HEK293 (cell line): ENCODE data around the gene CEACAM19.

Experiments
- CTCF ChIA-PET: fragments of 350-600 bp; formaldehyde crosslinking; extraction: SDS; loops from one replicate; lab custom pipeline; 2021; ENCODE audit warnings: antibody characterized with exemption; lab: Yijun Ruan, JAX
- POLR2A ChIA-PET: fragments of 300-600 bp; formaldehyde crosslinking; extraction: SDS; loops from one replicate; lab custom pipeline; 2020; ENCODE audit warnings: antibody characterized with exemption, inconsistent platforms; lab: Yijun Ruan, JAX
- H3K27ac ChIP-seq: fragments of 200-500 bp; sonication (Bioruptor generic); 2 replicates; pipeline ENCODE4 v1.5.1; 2014; ENCODE audit warnings: low read depth, low read length, control low read depth, inconsistent platforms; ENCODE audit errors: extremely low read depth
- H3K36me3 ChIP-seq, 2 experiments: fragments of 200-500 bp in 1 of 2; sonication (Bioruptor generic) in 1 of 2; 1 replicate in 1 of 2; 2 replicates in 1 of 2; pipeline ENCODE4 v1.5.1; 2014 to 2017; ENCODE audit warnings: inconsistent platforms in 2 of 2, low read length in 2 of 2; ENCODE audit not compliant: control insufficient read depth in 2 of 2, insufficient read depth in 1 of 2
- H3K4me1 ChIP-seq: fragments of 200-500 bp; sonication (Bioruptor generic); 2 replicates; pipeline ENCODE4 v1.5.1; 2014; ENCODE audit warnings: mild to moderate bottlenecking, low read length, inconsistent platforms; ENCODE audit not compliant: control insufficient read depth, insufficient read depth
- H3K4me3 ChIP-seq: 2 replicates; pipeline ENCODE4 v1.5.1; 2011; ENCODE audit warnings: low read depth, mild to moderate bottlenecking, control low read depth, low read length, moderate library complexity
- H3K9me3 ChIP-seq: fragments of 200-500 bp; sonication (Bioruptor generic); 2 replicates; pipeline ENCODE4 v1.5.1; 2014; ENCODE audit warnings: low read depth, low read length, inconsistent platforms; ENCODE audit not compliant: control insufficient read depth, insufficient read depth
- GLIS2 ChIP-seq: fragments of 450-650 bp; formaldehyde crosslinking; IDR thresholded peaks from 2 replicates; pipeline ENCODE4 v1.5.1; 2016; ENCODE audit warnings: missing biosample characterization, missing genetic modification characterization
- KLF7 ChIP-seq: fragments of 450-650 bp; formaldehyde crosslinking; IDR thresholded peaks from 2 replicates; pipeline ENCODE4 v1.5.1; 2016; ENCODE audit warnings: missing biosample characterization, missing genetic modification characterization, borderline replicate concordance
- SCRT2 ChIP-seq: fragments of 450-650 bp; formaldehyde crosslinking; IDR thresholded peaks from 2 replicates; pipeline ENCODE4 v1.5.1; 2016; ENCODE audit warnings: missing biosample characterization, missing genetic modification characterization
- SETDB1 ChIP-seq: IDR thresholded peaks from one replicate; pipeline ENCODE4 v1.6.1; 2017; ENCODE audit warnings: mild to moderate bottlenecking, low read length, moderate library complexity, mixed read lengths; ENCODE audit not compliant: insufficient read length
- ZBTB17 ChIP-seq: fragments of 450-650 bp; formaldehyde crosslinking; IDR thresholded peaks from 2 replicates; pipeline ENCODE4 v1.5.1; 2016; ENCODE audit warnings: missing biosample characterization, missing genetic modification characterization
- ZNF23 ChIP-seq: fragments of 450-650 bp; formaldehyde crosslinking; IDR thresholded peaks from 2 replicates; pipeline ENCODE4 v1.5.1; 2016; ENCODE audit warnings: missing biosample characterization, missing genetic modification characterization, borderline replicate concordance
- ZNF324 ChIP-seq: fragments of 450-650 bp; formaldehyde crosslinking; IDR thresholded peaks from 2 replicates; pipeline ENCODE4 v1.5.1; 2016; ENCODE audit warnings: missing biosample characterization, missing genetic modification characterization
- ZNF335 ChIP-seq: fragments of 450-650 bp; formaldehyde crosslinking; conservative IDR thresholded peaks from 2 replicates; pipeline ENCODE4 v1.5.1; 2016; ENCODE audit warnings: missing biosample characterization, missing genetic modification characterization
- ZNF366 ChIP-seq: fragments of 450-650 bp; formaldehyde crosslinking; conservative IDR thresholded peaks from 2 replicates; pipeline ENCODE4 v1.5.1; 2016; ENCODE audit warnings: missing biosample characterization, missing genetic modification characterization
- ZNF501 ChIP-seq: fragments of 450-650 bp; formaldehyde crosslinking; IDR thresholded peaks from 2 replicates; pipeline ENCODE4 v1.5.1; 2016; ENCODE audit warnings: missing biosample characterization, missing genetic modification characterization
- ZNF549 ChIP-seq: fragments of 450-650 bp; IDR thresholded peaks from 2 replicates; pipeline ENCODE4 v1.5.1; 2018; ENCODE audit warnings: missing biosample characterization, missing genetic modification characterization, mild to moderate bottlenecking, inconsistent platforms, moderate library complexity
- ZNF560 ChIP-seq: fragments of 450-650 bp; formaldehyde crosslinking; IDR thresholded peaks from 2 replicates; pipeline ENCODE4 v1.5.1; 2017; ENCODE audit warnings: missing biosample characterization, missing genetic modification characterization, borderline replicate concordance
- ZNF561 ChIP-seq: fragments of 450-650 bp; IDR thresholded peaks from 2 replicates; pipeline ENCODE4 v1.5.1; 2018; ENCODE audit warnings: missing biosample characterization, missing genetic modification characterization, borderline replicate concordance
- ZNF596 ChIP-seq: fragments of 450-650 bp; IDR thresholded peaks from 2 replicates; pipeline ENCODE4 v1.5.0; 2018; ENCODE audit warnings: missing biosample characterization, mild to moderate bottlenecking, missing genetic modification characterization, moderate library complexity
- ZNF629 ChIP-seq: fragments of 450-650 bp; formaldehyde crosslinking; IDR thresholded peaks from 2 replicates; pipeline ENCODE4 v1.5.1; 2017; ENCODE audit warnings: missing biosample characterization, missing genetic modification characterization
- ZNF747 ChIP-seq: fragments of 450-650 bp; formaldehyde crosslinking; IDR thresholded peaks from 2 replicates; pipeline ENCODE4 v1.5.1; 2016; ENCODE audit warnings: missing biosample characterization, missing genetic modification characterization
- ZNF830 ChIP-seq: fragments of 450-650 bp; IDR thresholded peaks from 2 replicates; pipeline ENCODE4 v1.5.0; 2018; ENCODE audit warnings: missing biosample characterization, missing genetic modification characterization, low read depth, mild to moderate bottlenecking, moderate library complexity
- ZSCAN16 ChIP-seq: fragments of 450-650 bp; formaldehyde crosslinking; IDR thresholded peaks from 2 replicates; pipeline ENCODE4 v1.5.1; 2016; ENCODE audit warnings: missing biosample characterization, missing genetic modification characterization
- TF ChIP-seq, protein P1 (sequence below): fragments of 450-650 bp; formaldehyde crosslinking; IDR thresholded peaks from 2 replicates; pipeline ENCODE4 v1.5.1; 2017; ENCODE audit warnings: missing biosample characterization, missing genetic modification characterization
- TF ChIP-seq, protein P2 (sequence below): fragments of 450-650 bp; formaldehyde crosslinking; IDR thresholded peaks from 2 replicates; pipeline ENCODE4 v1.5.1; 2016; ENCODE audit warnings: missing biosample characterization, missing genetic modification characterization
- TF ChIP-seq, protein P3 (sequence below): fragments of 450-650 bp; formaldehyde crosslinking; IDR thresholded peaks from 2 replicates; pipeline ENCODE4 v1.5.1; 2016; ENCODE audit warnings: missing biosample characterization, missing genetic modification characterization
- TF ChIP-seq, protein P4 (sequence below): fragments of 450-650 bp; formaldehyde crosslinking; IDR thresholded peaks from 2 replicates; pipeline ENCODE4 v1.5.1; 2016; ENCODE audit warnings: missing biosample characterization, missing genetic modification characterization, borderline replicate concordance

The CEACAM19 gene

DNA sequence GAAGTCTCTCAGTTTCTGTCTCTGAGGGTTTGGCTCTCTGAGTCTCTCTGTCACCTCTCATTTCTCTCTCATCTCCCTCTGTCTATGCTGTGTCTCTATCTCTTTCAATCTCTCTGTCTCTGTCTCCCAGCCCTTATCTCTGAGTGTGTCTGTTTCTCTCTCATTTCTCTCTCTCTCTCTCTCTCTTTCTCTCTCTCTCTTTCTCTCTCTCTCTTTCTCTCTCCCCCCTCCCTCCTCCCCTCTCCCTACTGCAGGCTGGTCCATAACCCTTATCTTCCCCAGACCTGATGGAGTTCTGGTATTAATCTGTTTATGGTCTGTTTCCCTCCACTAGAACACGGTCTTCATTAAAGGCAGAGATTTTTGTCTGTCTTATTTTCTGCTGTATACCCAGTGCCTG is 28.9 kb upstream of the CEACAM19 start:
- H3K4me3 ChIP-seq, result no peak overlapping the region
- ChIA-PET POLR2A (interaction anchor here (3.1 kb wide), 1 partner anchor 11 kb away, joined by 12 read pairs; no protein-coding TSS in a partner anchor), CTCF (interaction anchor here (0.5 to 1.6 kb wide), 5 partner anchors 60 to 85 kb away, joined by 3 to 6 read pairs (median 3); no protein-coding TSS in a partner anchor)
- no peak overlapping the region for H3K27ac ChIP-seq
- no peaks in the 10 kb centered on the region for H3K9me3 ChIP-seq
- H3K4me1 ChIP-seq, result no peaks in the 10 kb centered on the region
- peaks cover under 1 to 10% of the 10 kb centered on the region in 2 experiments; a peak in 2 of 3 replicates for H3K36me3 ChIP-seq
- TF ChIP-seq ZNF549 (no peak), KLF7 (tag by site-specific recombination) (no peak), SCRT2 (tag by site-specific recombination) (no peak), ZNF560 (no peak), ZNF324 (tag by site-specific recombination) (no peak), ZNF596 (tag by site-specific recombination) (peak; percentile 99), ZNF366 (tag by site-specific recombination) (peak; percentile 43; the same call in 1 of the 2 replicates), ZNF501 (tag by site-specific recombination) (no peak), ZNF830 (no peak), SETDB1 (no peak)
- TF ChIP-seq, protein P1, sequence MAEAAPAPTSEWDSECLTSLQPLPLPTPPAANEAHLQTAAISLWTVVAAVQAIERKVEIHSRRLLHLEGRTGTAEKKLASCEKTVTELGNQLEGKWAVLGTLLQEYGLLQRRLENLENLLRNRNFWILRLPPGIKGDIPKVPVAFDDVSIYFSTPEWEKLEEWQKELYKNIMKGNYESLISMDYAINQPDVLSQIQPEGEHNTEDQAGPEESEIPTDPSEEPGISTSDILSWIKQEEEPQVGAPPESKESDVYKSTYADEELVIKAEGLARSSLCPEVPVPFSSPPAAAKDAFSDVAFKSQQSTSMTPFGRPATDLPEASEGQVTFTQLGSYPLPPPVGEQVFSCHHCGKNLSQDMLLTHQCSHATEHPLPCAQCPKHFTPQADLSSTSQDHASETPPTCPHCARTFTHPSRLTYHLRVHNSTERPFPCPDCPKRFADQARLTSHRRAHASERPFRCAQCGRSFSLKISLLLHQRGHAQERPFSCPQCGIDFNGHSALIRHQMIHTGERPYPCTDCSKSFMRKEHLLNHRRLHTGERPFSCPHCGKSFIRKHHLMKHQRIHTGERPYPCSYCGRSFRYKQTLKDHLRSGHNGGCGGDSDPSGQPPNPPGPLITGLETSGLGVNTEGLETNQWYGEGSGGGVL (tag by site-specific recombination), result peak; percentile 54; the same call in 1 of the 2 replicates
- TF ChIP-seq, protein P2, sequence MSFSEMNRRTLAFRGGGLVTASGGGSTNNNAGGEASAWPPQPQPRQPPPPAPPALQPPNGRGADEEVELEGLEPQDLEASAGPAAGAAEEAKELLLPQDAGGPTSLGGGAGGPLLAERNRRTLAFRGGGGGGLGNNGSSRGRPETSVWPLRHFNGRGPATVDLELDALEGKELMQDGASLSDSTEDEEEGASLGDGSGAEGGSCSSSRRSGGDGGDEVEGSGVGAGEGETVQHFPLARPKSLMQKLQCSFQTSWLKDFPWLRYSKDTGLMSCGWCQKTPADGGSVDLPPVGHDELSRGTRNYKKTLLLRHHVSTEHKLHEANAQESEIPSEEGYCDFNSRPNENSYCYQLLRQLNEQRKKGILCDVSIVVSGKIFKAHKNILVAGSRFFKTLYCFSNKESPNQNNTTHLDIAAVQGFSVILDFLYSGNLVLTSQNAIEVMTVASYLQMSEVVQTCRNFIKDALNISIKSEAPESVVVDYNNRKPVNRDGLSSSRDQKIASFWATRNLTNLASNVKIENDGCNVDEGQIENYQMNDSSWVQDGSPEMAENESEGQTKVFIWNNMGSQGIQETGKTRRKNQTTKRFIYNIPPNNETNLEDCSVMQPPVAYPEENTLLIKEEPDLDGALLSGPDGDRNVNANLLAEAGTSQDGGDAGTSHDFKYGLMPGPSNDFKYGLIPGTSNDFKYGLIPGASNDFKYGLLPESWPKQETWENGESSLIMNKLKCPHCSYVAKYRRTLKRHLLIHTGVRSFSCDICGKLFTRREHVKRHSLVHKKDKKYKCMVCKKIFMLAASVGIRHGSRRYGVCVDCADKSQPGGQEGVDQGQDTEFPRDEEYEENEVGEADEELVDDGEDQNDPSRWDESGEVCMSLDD, result no peak

DNA sequence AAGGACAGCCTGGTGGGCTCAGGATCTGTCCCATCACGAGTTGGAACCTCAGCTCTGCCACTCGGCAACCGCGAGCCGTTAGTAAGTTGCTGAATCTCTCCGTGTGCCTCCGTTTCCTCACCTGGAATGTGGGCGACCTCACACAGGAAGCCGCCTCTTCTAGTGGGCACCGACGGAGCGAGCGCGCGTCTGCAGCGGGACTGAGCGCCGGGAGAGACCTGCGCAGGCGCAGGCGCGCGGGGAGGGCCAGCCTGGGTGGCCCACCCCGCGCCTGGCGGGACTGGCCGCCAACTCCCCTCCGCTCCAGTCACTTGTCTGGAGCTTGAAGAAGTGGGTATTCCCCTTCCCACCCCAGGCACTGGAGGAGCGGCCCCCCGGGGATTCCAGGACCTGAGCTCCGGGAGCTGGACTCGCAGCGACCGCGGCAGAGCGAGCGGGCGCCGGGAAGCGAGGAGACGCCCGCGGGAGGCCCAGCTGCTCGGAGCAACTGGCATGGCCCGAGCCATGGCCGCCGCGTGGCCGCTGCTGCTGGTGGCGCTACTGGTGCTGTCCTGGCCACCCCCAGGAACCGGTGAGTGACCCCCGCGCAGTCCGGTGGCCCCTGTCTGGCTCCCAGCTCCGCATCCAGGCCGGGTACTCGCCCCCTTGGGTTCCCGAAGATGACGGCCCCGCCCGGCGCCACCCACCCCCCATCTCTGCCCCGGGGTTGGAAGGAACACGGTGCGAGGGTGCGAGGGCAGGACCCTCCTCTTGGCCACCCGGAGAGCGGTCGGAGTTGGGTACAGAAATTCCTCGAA is 27.5 kb upstream of the CEACAM19 start, which contains the start of gene PVR:
Gene PVR (plus strand): TSS at position 306 of the 797 bp plus-strand sequence. CDS start 187 bp downstream, at position 493.
- H3K36me3 ChIP-seq, result peaks cover 15 to 22% of the 10 kb centered on the region in 2 experiments
- peak within 1 kb of the TSS; percentile 90 for H3K27ac ChIP-seq
- H3K4me3 ChIP-seq, result peak within 1 kb of the TSS; percentile 83
- ChIA-PET CTCF (interaction anchor here (0.6 to 1.6 kb wide), 5 partner anchors 51 to 806 kb away, joined by 3 to 6 read pairs (median 4); no protein-coding TSS in a partner anchor), POLR2A (interaction anchor here (0.7 to 3.1 kb wide), 13 partner anchors 8 to 479 kb away, joined by 3 to 12 read pairs (median 4); partner anchors contain the start of gene ZNF226)
- no peaks in the 10 kb centered on the region for H3K9me3 ChIP-seq
- no peaks in the 10 kb centered on the region for H3K4me1 ChIP-seq
- no peak for TF ChIP-seq ZNF23 (tag by site-specific recombination)
- no peak for TF ChIP-seq ZSCAN16
- TF ChIP-seq ZNF561 (tag by site-specific recombination), result peak; percentile 28; the same call in 1 of the 2 replicates
- TF ChIP-seq, protein P3, sequence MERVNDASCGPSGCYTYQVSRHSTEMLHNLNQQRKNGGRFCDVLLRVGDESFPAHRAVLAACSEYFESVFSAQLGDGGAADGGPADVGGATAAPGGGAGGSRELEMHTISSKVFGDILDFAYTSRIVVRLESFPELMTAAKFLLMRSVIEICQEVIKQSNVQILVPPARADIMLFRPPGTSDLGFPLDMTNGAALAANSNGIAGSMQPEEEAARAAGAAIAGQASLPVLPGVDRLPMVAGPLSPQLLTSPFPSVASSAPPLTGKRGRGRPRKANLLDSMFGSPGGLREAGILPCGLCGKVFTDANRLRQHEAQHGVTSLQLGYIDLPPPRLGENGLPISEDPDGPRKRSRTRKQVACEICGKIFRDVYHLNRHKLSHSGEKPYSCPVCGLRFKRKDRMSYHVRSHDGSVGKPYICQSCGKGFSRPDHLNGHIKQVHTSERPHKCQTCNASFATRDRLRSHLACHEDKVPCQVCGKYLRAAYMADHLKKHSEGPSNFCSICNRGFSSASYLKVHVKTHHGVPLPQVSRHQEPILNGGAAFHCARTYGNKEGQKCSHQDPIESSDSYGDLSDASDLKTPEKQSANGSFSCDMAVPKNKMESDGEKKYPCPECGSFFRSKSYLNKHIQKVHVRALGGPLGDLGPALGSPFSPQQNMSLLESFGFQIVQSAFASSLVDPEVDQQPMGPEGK, result peak; percentile 89
- TF ChIP-seq ZNF747 (tag by site-specific recombination), result no peak
- TF ChIP-seq GLIS2 (tag by site-specific recombination), result peak; percentile 97
- TF ChIP-seq ZNF629 (tag by site-specific recombination), result no peak
- TF ChIP-seq, protein P4, sequence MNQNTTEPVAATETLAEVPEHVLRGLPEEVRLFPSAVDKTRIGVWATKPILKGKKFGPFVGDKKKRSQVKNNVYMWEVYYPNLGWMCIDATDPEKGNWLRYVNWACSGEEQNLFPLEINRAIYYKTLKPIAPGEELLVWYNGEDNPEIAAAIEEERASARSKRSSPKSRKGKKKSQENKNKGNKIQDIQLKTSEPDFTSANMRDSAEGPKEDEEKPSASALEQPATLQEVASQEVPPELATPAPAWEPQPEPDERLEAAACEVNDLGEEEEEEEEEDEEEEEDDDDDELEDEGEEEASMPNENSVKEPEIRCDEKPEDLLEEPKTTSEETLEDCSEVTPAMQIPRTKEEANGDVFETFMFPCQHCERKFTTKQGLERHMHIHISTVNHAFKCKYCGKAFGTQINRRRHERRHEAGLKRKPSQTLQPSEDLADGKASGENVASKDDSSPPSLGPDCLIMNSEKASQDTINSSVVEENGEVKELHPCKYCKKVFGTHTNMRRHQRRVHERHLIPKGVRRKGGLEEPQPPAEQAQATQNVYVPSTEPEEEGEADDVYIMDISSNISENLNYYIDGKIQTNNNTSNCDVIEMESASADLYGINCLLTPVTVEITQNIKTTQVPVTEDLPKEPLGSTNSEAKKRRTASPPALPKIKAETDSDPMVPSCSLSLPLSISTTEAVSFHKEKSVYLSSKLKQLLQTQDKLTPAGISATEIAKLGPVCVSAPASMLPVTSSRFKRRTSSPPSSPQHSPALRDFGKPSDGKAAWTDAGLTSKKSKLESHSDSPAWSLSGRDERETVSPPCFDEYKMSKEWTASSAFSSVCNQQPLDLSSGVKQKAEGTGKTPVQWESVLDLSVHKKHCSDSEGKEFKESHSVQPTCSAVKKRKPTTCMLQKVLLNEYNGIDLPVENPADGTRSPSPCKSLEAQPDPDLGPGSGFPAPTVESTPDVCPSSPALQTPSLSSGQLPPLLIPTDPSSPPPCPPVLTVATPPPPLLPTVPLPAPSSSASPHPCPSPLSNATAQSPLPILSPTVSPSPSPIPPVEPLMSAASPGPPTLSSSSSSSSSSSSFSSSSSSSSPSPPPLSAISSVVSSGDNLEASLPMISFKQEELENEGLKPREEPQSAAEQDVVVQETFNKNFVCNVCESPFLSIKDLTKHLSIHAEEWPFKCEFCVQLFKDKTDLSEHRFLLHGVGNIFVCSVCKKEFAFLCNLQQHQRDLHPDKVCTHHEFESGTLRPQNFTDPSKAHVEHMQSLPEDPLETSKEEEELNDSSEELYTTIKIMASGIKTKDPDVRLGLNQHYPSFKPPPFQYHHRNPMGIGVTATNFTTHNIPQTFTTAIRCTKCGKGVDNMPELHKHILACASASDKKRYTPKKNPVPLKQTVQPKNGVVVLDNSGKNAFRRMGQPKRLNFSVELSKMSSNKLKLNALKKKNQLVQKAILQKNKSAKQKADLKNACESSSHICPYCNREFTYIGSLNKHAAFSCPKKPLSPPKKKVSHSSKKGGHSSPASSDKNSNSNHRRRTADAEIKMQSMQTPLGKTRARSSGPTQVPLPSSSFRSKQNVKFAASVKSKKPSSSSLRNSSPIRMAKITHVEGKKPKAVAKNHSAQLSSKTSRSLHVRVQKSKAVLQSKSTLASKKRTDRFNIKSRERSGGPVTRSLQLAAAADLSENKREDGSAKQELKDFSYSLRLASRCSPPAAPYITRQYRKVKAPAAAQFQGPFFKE (tag by site-specific recombination), result no peak
- TF ChIP-seq ZNF335 (tag by site-specific recombination), result peak; percentile 83
- TF ChIP-seq ZBTB17 (tag by site-specific recombination), result no peak
